Measurements from ENCODE around the gene ISLR.

ISLR gene

GRCh38 chr15:74132681-74133651 is 40.5 kb upstream of the ISLR start:
- Histone ChIP-seq H3K9me3 (ENCODE audit: low read length) (peaks cover 14% of the 10 kb centered on the region), H3K27me3 (ENCODE audit: insufficient read depth, low read length) (peaks cover 81% of the 10 kb centered on the region), H3K4me3 (ENCODE audit: low read length) (no peak overlapping the region), H2AFZ (ENCODE audit: low read depth, low read length) (no peak overlapping the region), H3K4me1 (ENCODE audit: insufficient read depth, low read length) (peaks cover 30% of the 10 kb centered on the region), H3K36me3 (ENCODE audit: insufficient read depth, low read length) (no peaks in the 10 kb centered on the region)

- no peak overlapping the region for H2AFZ ChIP-seq (ENCODE audit: low read depth, low read length)
- H3K4me3 ChIP-seq (ENCODE audit: low read length): no peak overlapping the region
- no peaks in the 10 kb centered on the region for H3K36me3 ChIP-seq (ENCODE audit: insufficient read depth, low read length)
- H3K27me3 ChIP-seq (ENCODE audit: insufficient read depth, low read length): peaks cover 79% of the 10 kb centered on the region
- H3K9me3 ChIP-seq (ENCODE audit: low read length): peaks cover 14% of the 10 kb centered on the region
- peaks cover 26% of the 10 kb centered on the region for H3K4me1 ChIP-seq (ENCODE audit: insufficient read depth, low read length)
Measured at GRCh38 chr15:74133694-74134386, 39.7 kb upstream of the ISLR start.

GRCh38 chr15:74134387-74135027 is 39.0 kb upstream of the ISLR start:
- H3K9me3 ChIP-seq (ENCODE audit: low read length): peaks cover 14% of the 10 kb centered on the region
- no peak overlapping the region for H3K4me3 ChIP-seq (ENCODE audit: low read length)
- peaks cover 19% of the 10 kb centered on the region for H3K4me1 ChIP-seq (ENCODE audit: insufficient read depth, low read length)
- no peaks in the 10 kb centered on the region for H3K36me3 ChIP-seq (ENCODE audit: insufficient read depth, low read length)
- H3K27me3 ChIP-seq (ENCODE audit: insufficient read depth, low read length): peaks cover 77% of the 10 kb centered on the region
- H2AFZ ChIP-seq (ENCODE audit: low read depth, low read length): no peak overlapping the region

GRCh38 chr15:74135041-74135565 is 38.4 kb upstream of the ISLR start:
- Histone ChIP-seq H3K36me3 (ENCODE audit: insufficient read depth, low read length) (no peaks in the 10 kb centered on the region), H3K9me3 (ENCODE audit: low read length) (peaks cover 14% of the 10 kb centered on the region), H3K4me1 (ENCODE audit: insufficient read depth, low read length) (peaks cover 15% of the 10 kb centered on the region), H3K27me3 (ENCODE audit: insufficient read depth, low read length) (peaks cover 76% of the 10 kb centered on the region), H3K4me3 (ENCODE audit: low read length) (no peak overlapping the region), H2AFZ (ENCODE audit: low read depth, low read length) (no peak overlapping the region)

- Histone ChIP-seq H3K9me3 (ENCODE audit: low read length) (peaks cover 14% of the 10 kb centered on the region), H2AFZ (ENCODE audit: low read depth, low read length) (no peak overlapping the region), H3K36me3 (ENCODE audit: insufficient read depth, low read length) (no peaks in the 10 kb centered on the region), H3K4me1 (ENCODE audit: insufficient read depth, low read length) (peaks cover 7% of the 10 kb centered on the region), H3K4me3 (ENCODE audit: low read length) (peak overlapping the region; percentile 44), H3K27me3 (ENCODE audit: insufficient read depth, low read length) (peaks cover 67% of the 10 kb centered on the region)
Measured at GRCh38 chr15:74136540-74136813, 37.0 kb upstream of the ISLR start.

- peaks cover 7% of the 10 kb centered on the region for H3K4me1 ChIP-seq (ENCODE audit: insufficient read depth, low read length)
- H3K4me3 ChIP-seq (ENCODE audit: low read length): peak overlapping the region; percentile 40
- no peak overlapping the region for H2AFZ ChIP-seq (ENCODE audit: low read depth, low read length)
- no peaks in the 10 kb centered on the region for H3K36me3 ChIP-seq (ENCODE audit: insufficient read depth, low read length)
- H3K9me3 ChIP-seq (ENCODE audit: low read length): peaks cover 14% of the 10 kb centered on the region
- H3K27me3 ChIP-seq (ENCODE audit: insufficient read depth, low read length): peaks cover 62% of the 10 kb centered on the region
Measured at GRCh38 chr15:74136814-74137536, 36.5 kb upstream of the ISLR start.

GRCh38 chr15:74137537-74137894 is 36.0 kb upstream of the ISLR start:
- Histone ChIP-seq H3K4me1 (ENCODE audit: insufficient read depth, low read length) (peaks cover 7% of the 10 kb centered on the region), H3K27me3 (ENCODE audit: insufficient read depth, low read length) (peaks cover 57% of the 10 kb centered on the region), H3K36me3 (ENCODE audit: insufficient read depth, low read length) (no peaks in the 10 kb centered on the region)

GRCh38 chr15:74138642-74139041 is 34.9 kb upstream of the ISLR start:
- Histone ChIP-seq H3K36me3 (ENCODE audit: insufficient read depth, low read length) (no peaks in the 10 kb centered on the region), H3K4me3 (ENCODE audit: low read length) (no peak overlapping the region), H3K4me1 (ENCODE audit: insufficient read depth, low read length) (peaks cover 7% of the 10 kb centered on the region), H2AFZ (ENCODE audit: low read depth, low read length) (no peak overlapping the region), H3K9me3 (ENCODE audit: low read length) (peaks cover 3% of the 10 kb centered on the region), H3K27me3 (ENCODE audit: insufficient read depth, low read length) (peaks cover 46% of the 10 kb centered on the region)

More at GRCh38 chr15:74137537-74137894, 36.0 kb upstream of the ISLR start:
- no peak overlapping the region for H3K4me3 ChIP-seq (ENCODE audit: low read length)
- no peak overlapping the region for H2AFZ ChIP-seq (ENCODE audit: low read depth, low read length)
- peaks cover 12% of the 10 kb centered on the region for H3K9me3 ChIP-seq (ENCODE audit: low read length)

GRCh38 chr15:74141591-74141990 is 31.9 kb upstream of the ISLR start:
- H3K27me3 ChIP-seq (ENCODE audit: insufficient read depth, low read length): peaks cover 30% of the 10 kb centered on the region

GRCh38 chr15:74144153-74144775 is 29.2 kb upstream of the ISLR start:
- Histone ChIP-seq H3K27me3 (ENCODE audit: insufficient read depth, low read length) (peaks cover 10% of the 10 kb centered on the region), H2AFZ (ENCODE audit: low read depth, low read length) (no peak overlapping the region), H3K36me3 (ENCODE audit: insufficient read depth, low read length) (no peaks in the 10 kb centered on the region), H3K4me1 (ENCODE audit: insufficient read depth, low read length) (no peaks in the 10 kb centered on the region), H3K9me3 (ENCODE audit: low read length) (no peaks in the 10 kb centered on the region), H3K4me3 (ENCODE audit: low read length) (no peak overlapping the region)

More at GRCh38 chr15:74141591-74141990, 31.9 kb upstream of the ISLR start:
- no peaks in the 10 kb centered on the region for H3K9me3 ChIP-seq (ENCODE audit: low read length)
- H2AFZ ChIP-seq (ENCODE audit: low read depth, low read length): no peak overlapping the region
- no peak overlapping the region for H3K4me3 ChIP-seq (ENCODE audit: low read length)
- no peaks in the 10 kb centered on the region for H3K36me3 ChIP-seq (ENCODE audit: insufficient read depth, low read length)
- H3K4me1 ChIP-seq (ENCODE audit: insufficient read depth, low read length): peaks cover 6% of the 10 kb centered on the region

- Histone ChIP-seq H3K27me3 (ENCODE audit: insufficient read depth, low read length) (no peaks in the 10 kb centered on the region), H3K4me3 (ENCODE audit: low read length) (no peak overlapping the region), H2AFZ (ENCODE audit: low read depth, low read length) (no peak overlapping the region), H3K4me1 (ENCODE audit: insufficient read depth, low read length) (no peaks in the 10 kb centered on the region), H3K36me3 (ENCODE audit: insufficient read depth, low read length) (no peaks in the 10 kb centered on the region), H3K9me3 (ENCODE audit: low read length) (no peaks in the 10 kb centered on the region)
Measured at GRCh38 chr15:74146277-74146800, 27.2 kb upstream of the ISLR start.

GRCh38 chr15:74147051-74147450 is 26.5 kb upstream of the ISLR start:
- Histone ChIP-seq H3K4me1 (ENCODE audit: insufficient read depth, low read length) (no peaks in the 10 kb centered on the region), H2AFZ (ENCODE audit: low read depth, low read length) (no peak overlapping the region), H3K36me3 (ENCODE audit: insufficient read depth, low read length) (no peaks in the 10 kb centered on the region), H3K4me3 (ENCODE audit: low read length) (no peak overlapping the region), H3K27me3 (ENCODE audit: insufficient read depth, low read length) (no peaks in the 10 kb centered on the region), H3K9me3 (ENCODE audit: low read length) (no peaks in the 10 kb centered on the region)
